Endothelial cell (in vitro differentiated cells): ENCODE measurements around the gene CD247. TPM values are rescaled to one million over a fixed set of nuclear protein-coding genes. Genes with fewer than 3 reads are reported as not detected.

Experiments
- DNase-seq: peaks from one replicate; pipeline ENCODE4 v3.0.0; 2021; ENCODE audit warnings: low spot score
- H3K27ac Mint-ChIP-seq: one replicate; pipeline ENCODE4 v1.8.0; 2021; ENCODE audit warnings: mixed read lengths, inconsistent platforms; ENCODE audit not compliant: unreplicated experiment
- H3K27me3 Mint-ChIP-seq: one replicate; pipeline ENCODE4 v1.8.0; 2021; ENCODE audit warnings: mild to moderate bottlenecking, moderate library complexity, mixed read lengths, inconsistent platforms; ENCODE audit not compliant: unreplicated experiment
- H3K36me3 Mint-ChIP-seq: one replicate; pipeline ENCODE4 v1.8.0; 2021; ENCODE audit warnings: mild to moderate bottlenecking, low read depth, mixed read lengths, inconsistent platforms; ENCODE audit not compliant: unreplicated experiment
- H3K4me1 Mint-ChIP-seq: one replicate; pipeline ENCODE4 v1.8.0; 2021; ENCODE audit warnings: mild to moderate bottlenecking, mixed read lengths, inconsistent platforms; ENCODE audit not compliant: unreplicated experiment
- H3K4me3 Mint-ChIP-seq: one replicate; pipeline ENCODE4 v1.8.0; 2021; ENCODE audit warnings: mild to moderate bottlenecking, mixed read lengths, inconsistent platforms; ENCODE audit not compliant: unreplicated experiment
- H3K9me3 Mint-ChIP-seq: one replicate; pipeline ENCODE4 v1.8.0; 2021; ENCODE audit warnings: mixed read lengths, inconsistent platforms; ENCODE audit not compliant: unreplicated experiment
- CTCF ChIP-seq: fragments of 200-600 bp; sonication (generic); IDR thresholded peaks from one replicate; pipeline ENCODE4 v1.5.0; 2021; ENCODE audit warnings: antibody characterized with exemption; ENCODE audit not compliant: unreplicated experiment
- total RNA-seq: library from RNA; stranded (reverse); fragmentation: NEBNext Ultra II Directional; extraction: Animal tissue kit (Norgen Biotek cat#: 25700); gene quantifications from one replicate; pipeline ENCODE4 v1.2.1, GENCODE V29; 2021; ENCODE audit not compliant: unreplicated experiment

The CD247 gene
- total RNA-seq, 1 donor from 2014 or later, result not detected

GRCh38 chr1:167469280-167469965 lies 48.9 kb downstream of the CD247 start:
- peaks cover 2% of the 10 kb centered on the region for H3K27me3 Mint-ChIP-seq
- no peak for DNase-seq
- H3K4me3 Mint-ChIP-seq, result no peak overlapping the region
- H3K9me3 Mint-ChIP-seq, result no peaks in the 10 kb centered on the region
- H3K27ac Mint-ChIP-seq, result no peak overlapping the region
- no peaks in the 10 kb centered on the region for H3K4me1 Mint-ChIP-seq
- no peaks in the 10 kb centered on the region for H3K36me3 Mint-ChIP-seq
- no peak for TF ChIP-seq CTCF

- no peak overlapping the region for H3K27ac Mint-ChIP-seq
These were observed 50.6 kb downstream of the CD247 start for GRCh38 chr1:167467752-167468151.

GRCh38 chr1:167467126-167467710 lies 51.1 kb downstream of the CD247 start:
- DNase-seq, result no peak
- no peaks in the 10 kb centered on the region for H3K36me3 Mint-ChIP-seq
- no peaks in the 10 kb centered on the region for H3K4me1 Mint-ChIP-seq
- H3K27ac Mint-ChIP-seq, result no peak overlapping the region
- H3K9me3 Mint-ChIP-seq, result no peaks in the 10 kb centered on the region
- no peak overlapping the region for H3K4me3 Mint-ChIP-seq
- H3K27me3 Mint-ChIP-seq, result peaks cover 2% of the 10 kb centered on the region
- no peak for TF ChIP-seq CTCF

More at GRCh38 chr1:167467752-167468151, 50.6 kb downstream of the CD247 start:
- H3K4me1 Mint-ChIP-seq, result no peaks in the 10 kb centered on the region
- DNase-seq, result no peak
- peaks cover 2% of the 10 kb centered on the region for H3K27me3 Mint-ChIP-seq
- no peak overlapping the region for H3K4me3 Mint-ChIP-seq
- H3K9me3 Mint-ChIP-seq, result no peaks in the 10 kb centered on the region
- no peak for TF ChIP-seq CTCF
- H3K36me3 Mint-ChIP-seq, result no peaks in the 10 kb centered on the region

GRCh38 chr1:167465743-167466142 lies 52.6 kb downstream of the CD247 start:
- H3K36me3 Mint-ChIP-seq, result no peaks in the 10 kb centered on the region
- DNase-seq, result no peak
- H3K27me3 Mint-ChIP-seq, result peaks cover 2% of the 10 kb centered on the region
- no peak for TF ChIP-seq CTCF
- H3K9me3 Mint-ChIP-seq, result no peaks in the 10 kb centered on the region
- no peak overlapping the region for H3K4me3 Mint-ChIP-seq
- H3K27ac Mint-ChIP-seq, result no peak overlapping the region
- H3K4me1 Mint-ChIP-seq, result no peaks in the 10 kb centered on the region

GRCh38 chr1:167465018-167465417 lies 53.3 kb downstream of the CD247 start:
- Mint-ChIP-seq H3K9me3 (no peaks in the 10 kb centered on the region), H3K4me1 (no peaks in the 10 kb centered on the region)

More at GRCh38 chr1:167465018-167465417, 53.3 kb downstream of the CD247 start:
- H3K27ac Mint-ChIP-seq, result no peak overlapping the region
- H3K4me3 Mint-ChIP-seq, result no peak overlapping the region
- H3K36me3 Mint-ChIP-seq, result no peaks in the 10 kb centered on the region
- H3K27me3 Mint-ChIP-seq, result peaks cover 2% of the 10 kb centered on the region
- DNase-seq, result no peak
- TF ChIP-seq CTCF, result no peak
